Retinal pigment epithelial cell (primary cell): Measurements from ENCODE around the gene RBCK1.

ENCODE experiments used
- DNase-seq: peaks from one replicate; pipeline ENCODE4 v3.0.0-alpha.2; 2010; ENCODE audit warnings: low read depth
- H3K4me3 ChIP-seq: 2 replicates; pipeline ENCODE4 v1.5.1; 2011; ENCODE audit warnings: mild to moderate bottlenecking, low read length, control low read depth, moderate library complexity
- CTCF ChIP-seq: conservative IDR thresholded peaks from 2 replicates; pipeline ENCODE4 v1.5.1; 2011; ENCODE audit warnings: low read depth, low read length, control low read depth, inconsistent platforms

Gene RBCK1

GRCh38 chr20:432208-432607, 24.1 kb downstream of the RBCK1 start:
- no peak for DNase-seq
- TF ChIP-seq CTCF, result no peak
- no peak overlapping the region for H3K4me3 ChIP-seq

GRCh38 chr20:432677-433299, 24.7 kb downstream of the RBCK1 start:
- no peak for TF ChIP-seq CTCF
- no peak for DNase-seq
- H3K4me3 ChIP-seq, result no peak overlapping the region

- H3K4me3 ChIP-seq, result no peak overlapping the region
- no peak for TF ChIP-seq CTCF
- no peak for DNase-seq
Observed at GRCh38 chr20:433300-433975, 25.3 kb downstream of the RBCK1 start.

GRCh38 chr20:434221-434620, 26.1 kb downstream of the RBCK1 start:
- DNase-seq, result no peak
- TF ChIP-seq CTCF, result no peak
- no peak overlapping the region for H3K4me3 ChIP-seq

GRCh38 chr20:434661-435419, 26.7 kb downstream of the RBCK1 start:
- TF ChIP-seq CTCF, result no peak
- no peak overlapping the region for H3K4me3 ChIP-seq
- no peak for DNase-seq

- DNase-seq, result no peak
- TF ChIP-seq CTCF, result no peak
- H3K4me3 ChIP-seq, result no peak overlapping the region
Observed at GRCh38 chr20:435558-435957, 27.5 kb downstream of the RBCK1 start.
